ENCODE measurements around the gene NAA60. TPM values are rescaled to one million over a fixed set of nuclear protein-coding genes. Genes with fewer than 3 reads are reported as not detected.

NAA60 gene
- total and polyA plus RNA-seq, 9 of the 15 experiments (the other 6 are each of a cell fraction or from before 2014, with no cell fraction given): 2.1 to 49.4 (median 10.3) TPM

DNA sequence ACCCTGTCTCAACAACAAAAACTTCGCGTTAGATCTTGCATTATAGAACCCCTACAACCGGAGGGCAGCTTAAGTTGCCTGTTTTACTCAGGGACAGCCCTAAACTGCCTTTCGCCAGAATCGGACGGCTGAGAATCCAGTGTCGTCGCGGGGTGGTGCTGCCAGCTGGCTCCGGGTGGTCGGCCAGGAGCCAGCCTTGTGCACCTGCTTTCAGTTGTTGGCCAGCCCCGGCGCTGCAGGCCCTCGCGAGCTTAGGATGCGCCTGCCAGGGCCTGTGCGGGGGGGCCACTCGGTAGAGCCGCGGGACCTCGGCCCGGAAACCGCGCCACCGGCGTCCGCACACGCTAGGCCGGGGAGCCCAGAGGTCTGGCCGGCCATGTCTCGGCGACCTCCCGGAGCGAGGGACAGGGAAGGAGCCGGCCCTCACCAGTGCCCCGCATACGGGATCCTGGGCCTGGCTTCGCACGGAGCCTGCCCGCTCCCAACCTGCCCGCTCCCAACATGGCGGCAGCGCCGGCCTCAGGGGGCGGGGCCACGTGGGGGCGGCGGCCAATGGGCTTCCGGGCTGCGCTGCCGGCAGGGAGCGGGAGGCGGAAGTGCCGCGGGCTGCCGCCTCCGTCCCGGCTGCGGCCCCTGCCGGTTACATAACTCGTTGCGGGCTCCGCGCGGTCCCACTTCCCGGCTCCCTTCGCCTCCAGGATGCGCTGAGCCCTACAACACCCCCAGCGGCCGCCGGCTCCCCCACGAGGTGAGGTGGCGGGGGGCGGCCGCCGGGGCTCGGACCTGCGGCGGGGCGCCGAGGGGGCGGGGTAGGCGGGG, 14.2 kb downstream of the NAA60 start (continued):
- TF ChIP-seq HDAC3 (IDR thresholded peaks at IDR 0.05; ENCODE audit: borderline replicate concordance, partially characterized antibody) (no peak), KDM5B (IDR thresholded peaks at IDR 0.05; ENCODE audit: insufficient replicate concordance, low read depth, low read length) (peak; percentile 80), SMARCA5 (IDR thresholded peaks at IDR 0.05) (no peak), ZNF707 (CRISPR knock-in tag; conservative IDR thresholded peaks at IDR 0.05) (no peak), MCM3 (IDR thresholded peaks at IDR 0.05) (no peak), HMGN3 (IDR thresholded peaks at IDR 0.05; ENCODE audit: borderline replicate concordance, extremely low read depth, insufficient read length, low read depth, low read length) (peak; percentile 46), PML (IDR thresholded peaks at IDR 0.05; ENCODE audit: low read length) (peak; percentile 49; the same call in 1 of the 2 replicates), POLR2B (IDR thresholded peaks at IDR 0.05; ENCODE audit: low read depth, partially characterized antibody) (peak; percentile 79), BMI1 (IDR thresholded peaks at IDR 0.05; ENCODE audit: low read length) (no peak), XRCC3 (IDR thresholded peaks at IDR 0.05) (no peak), ZNF561 (CRISPR knock-in tag; conservative IDR thresholded peaks at IDR 0.05) (no peak), DDX20 (tag; IDR thresholded peaks at IDR 0.05; ENCODE audit: low read depth) (no peak), FOXA1 (IDR thresholded peaks at IDR 0.05; ENCODE audit: borderline replicate concordance) (no peak), GABPA (tag; conservative IDR thresholded peaks at IDR 0.05; ENCODE audit: low read depth) (peak; percentile 95), FOXK2 (conservative IDR thresholded peaks at IDR 0.05 in 1 of 2, IDR thresholded peaks at IDR 0.05 in 1 of 2; ENCODE audit: low read depth in 2 of 2) (no peak), JUNB (CRISPR knock-in tag; conservative IDR thresholded peaks at IDR 0.05) (no peak), ILK (tag; IDR thresholded peaks at IDR 0.05; ENCODE audit: borderline replicate concordance, low read depth) (no peak)
- TF ChIP-seq, protein P1, sequence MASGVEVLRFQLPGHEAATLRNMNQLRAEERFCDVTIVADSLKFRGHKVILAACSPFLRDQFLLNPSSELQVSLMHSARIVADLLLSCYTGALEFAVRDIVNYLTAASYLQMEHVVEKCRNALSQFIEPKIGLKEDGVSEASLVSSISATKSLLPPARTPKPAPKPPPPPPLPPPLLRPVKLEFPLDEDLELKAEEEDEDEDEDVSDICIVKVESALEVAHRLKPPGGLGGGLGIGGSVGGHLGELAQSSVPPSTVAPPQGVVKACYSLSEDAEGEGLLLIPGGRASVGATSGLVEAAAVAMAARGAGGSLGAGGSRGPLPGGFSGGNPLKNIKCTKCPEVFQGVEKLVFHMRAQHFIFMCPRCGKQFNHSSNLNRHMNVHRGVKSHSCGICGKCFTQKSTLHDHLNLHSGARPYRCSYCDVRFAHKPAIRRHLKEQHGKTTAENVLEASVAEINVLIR (CRISPR knock-in tag; IDR thresholded peaks at IDR 0.05): 0 out of 2 replicates have a peak, but pooled peaks have one; percentile 14
- TF ChIP-seq, protein P2, sequence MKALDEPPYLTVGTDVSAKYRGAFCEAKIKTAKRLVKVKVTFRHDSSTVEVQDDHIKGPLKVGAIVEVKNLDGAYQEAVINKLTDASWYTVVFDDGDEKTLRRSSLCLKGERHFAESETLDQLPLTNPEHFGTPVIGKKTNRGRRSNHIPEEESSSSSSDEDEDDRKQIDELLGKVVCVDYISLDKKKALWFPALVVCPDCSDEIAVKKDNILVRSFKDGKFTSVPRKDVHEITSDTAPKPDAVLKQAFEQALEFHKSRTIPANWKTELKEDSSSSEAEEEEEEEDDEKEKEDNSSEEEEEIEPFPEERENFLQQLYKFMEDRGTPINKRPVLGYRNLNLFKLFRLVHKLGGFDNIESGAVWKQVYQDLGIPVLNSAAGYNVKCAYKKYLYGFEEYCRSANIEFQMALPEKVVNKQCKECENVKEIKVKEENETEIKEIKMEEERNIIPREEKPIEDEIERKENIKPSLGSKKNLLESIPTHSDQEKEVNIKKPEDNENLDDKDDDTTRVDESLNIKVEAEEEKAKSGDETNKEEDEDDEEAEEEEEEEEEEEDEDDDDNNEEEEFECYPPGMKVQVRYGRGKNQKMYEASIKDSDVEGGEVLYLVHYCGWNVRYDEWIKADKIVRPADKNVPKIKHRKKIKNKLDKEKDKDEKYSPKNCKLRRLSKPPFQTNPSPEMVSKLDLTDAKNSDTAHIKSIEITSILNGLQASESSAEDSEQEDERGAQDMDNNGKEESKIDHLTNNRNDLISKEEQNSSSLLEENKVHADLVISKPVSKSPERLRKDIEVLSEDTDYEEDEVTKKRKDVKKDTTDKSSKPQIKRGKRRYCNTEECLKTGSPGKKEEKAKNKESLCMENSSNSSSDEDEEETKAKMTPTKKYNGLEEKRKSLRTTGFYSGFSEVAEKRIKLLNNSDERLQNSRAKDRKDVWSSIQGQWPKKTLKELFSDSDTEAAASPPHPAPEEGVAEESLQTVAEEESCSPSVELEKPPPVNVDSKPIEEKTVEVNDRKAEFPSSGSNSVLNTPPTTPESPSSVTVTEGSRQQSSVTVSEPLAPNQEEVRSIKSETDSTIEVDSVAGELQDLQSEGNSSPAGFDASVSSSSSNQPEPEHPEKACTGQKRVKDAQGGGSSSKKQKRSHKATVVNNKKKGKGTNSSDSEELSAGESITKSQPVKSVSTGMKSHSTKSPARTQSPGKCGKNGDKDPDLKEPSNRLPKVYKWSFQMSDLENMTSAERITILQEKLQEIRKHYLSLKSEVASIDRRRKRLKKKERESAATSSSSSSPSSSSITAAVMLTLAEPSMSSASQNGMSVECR (CRISPR knock-in tag; IDR thresholded peaks at IDR 0.05): peak; percentile 79
- TF ChIP-seq, protein P3, sequence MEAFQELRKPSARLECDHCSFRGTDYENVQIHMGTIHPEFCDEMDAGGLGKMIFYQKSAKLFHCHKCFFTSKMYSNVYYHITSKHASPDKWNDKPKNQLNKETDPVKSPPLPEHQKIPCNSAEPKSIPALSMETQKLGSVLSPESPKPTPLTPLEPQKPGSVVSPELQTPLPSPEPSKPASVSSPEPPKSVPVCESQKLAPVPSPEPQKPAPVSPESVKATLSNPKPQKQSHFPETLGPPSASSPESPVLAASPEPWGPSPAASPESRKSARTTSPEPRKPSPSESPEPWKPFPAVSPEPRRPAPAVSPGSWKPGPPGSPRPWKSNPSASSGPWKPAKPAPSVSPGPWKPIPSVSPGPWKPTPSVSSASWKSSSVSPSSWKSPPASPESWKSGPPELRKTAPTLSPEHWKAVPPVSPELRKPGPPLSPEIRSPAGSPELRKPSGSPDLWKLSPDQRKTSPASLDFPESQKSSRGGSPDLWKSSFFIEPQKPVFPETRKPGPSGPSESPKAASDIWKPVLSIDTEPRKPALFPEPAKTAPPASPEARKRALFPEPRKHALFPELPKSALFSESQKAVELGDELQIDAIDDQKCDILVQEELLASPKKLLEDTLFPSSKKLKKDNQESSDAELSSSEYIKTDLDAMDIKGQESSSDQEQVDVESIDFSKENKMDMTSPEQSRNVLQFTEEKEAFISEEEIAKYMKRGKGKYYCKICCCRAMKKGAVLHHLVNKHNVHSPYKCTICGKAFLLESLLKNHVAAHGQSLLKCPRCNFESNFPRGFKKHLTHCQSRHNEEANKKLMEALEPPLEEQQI (IDR thresholded peaks at IDR 0.05): no peak
